ENCODE measurements around the gene ALDH16A1.

DNA sequence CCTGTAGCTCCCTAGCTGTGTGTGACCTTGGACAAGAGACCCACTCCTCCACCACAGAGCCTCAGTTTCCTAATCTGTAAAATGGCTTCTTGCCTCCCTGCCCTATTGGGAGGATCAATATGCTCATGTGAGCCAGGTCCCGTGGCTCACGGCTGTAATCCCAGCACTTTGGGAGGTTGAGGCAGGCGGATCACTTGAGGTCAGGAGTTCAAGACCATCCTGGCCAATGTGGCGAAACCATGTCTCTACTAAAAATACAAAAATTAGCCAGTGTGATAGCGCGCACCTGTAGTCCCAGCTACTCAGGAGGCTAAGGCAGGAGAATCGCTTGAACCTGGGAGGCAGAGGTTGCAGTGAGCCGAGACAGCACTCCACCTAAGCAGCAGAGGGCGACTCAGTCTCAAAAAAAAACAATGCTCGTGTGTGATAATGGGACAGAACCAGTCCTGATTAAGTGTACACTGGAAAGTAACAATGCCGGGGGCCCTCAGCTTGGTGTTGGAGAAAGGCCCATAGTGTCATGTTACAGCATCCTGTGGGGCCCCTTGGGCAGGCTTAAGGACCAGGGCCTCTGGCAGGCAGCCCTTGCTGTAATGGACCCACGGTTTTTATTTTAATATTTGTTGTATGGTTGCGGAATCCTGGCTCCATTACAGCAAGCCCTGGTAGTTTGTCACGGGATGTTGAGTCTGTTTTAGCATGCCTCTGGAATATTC lies 50.0 kb downstream of the ALDH16A1 start:
- TF ChIP-seq, protein P1, sequence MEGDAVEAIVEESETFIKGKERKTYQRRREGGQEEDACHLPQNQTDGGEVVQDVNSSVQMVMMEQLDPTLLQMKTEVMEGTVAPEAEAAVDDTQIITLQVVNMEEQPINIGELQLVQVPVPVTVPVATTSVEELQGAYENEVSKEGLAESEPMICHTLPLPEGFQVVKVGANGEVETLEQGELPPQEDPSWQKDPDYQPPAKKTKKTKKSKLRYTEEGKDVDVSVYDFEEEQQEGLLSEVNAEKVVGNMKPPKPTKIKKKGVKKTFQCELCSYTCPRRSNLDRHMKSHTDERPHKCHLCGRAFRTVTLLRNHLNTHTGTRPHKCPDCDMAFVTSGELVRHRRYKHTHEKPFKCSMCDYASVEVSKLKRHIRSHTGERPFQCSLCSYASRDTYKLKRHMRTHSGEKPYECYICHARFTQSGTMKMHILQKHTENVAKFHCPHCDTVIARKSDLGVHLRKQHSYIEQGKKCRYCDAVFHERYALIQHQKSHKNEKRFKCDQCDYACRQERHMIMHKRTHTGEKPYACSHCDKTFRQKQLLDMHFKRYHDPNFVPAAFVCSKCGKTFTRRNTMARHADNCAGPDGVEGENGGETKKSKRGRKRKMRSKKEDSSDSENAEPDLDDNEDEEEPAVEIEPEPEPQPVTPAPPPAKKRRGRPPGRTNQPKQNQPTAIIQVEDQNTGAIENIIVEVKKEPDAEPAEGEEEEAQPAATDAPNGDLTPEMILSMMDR (IDR thresholded peaks at IDR 0.05 in 4 of 5, conservative IDR thresholded peaks at IDR 0.05 in 1 of 5): peak; percentile 65 to 78 (median 73)
- TF ChIP-seq POLR2A (IDR thresholded peaks at IDR 0.05): no peak

Measured in gastrocnemius medialis (tissue), 4 donors.